ENCODE results near the gene ACTG1.

DNA sequence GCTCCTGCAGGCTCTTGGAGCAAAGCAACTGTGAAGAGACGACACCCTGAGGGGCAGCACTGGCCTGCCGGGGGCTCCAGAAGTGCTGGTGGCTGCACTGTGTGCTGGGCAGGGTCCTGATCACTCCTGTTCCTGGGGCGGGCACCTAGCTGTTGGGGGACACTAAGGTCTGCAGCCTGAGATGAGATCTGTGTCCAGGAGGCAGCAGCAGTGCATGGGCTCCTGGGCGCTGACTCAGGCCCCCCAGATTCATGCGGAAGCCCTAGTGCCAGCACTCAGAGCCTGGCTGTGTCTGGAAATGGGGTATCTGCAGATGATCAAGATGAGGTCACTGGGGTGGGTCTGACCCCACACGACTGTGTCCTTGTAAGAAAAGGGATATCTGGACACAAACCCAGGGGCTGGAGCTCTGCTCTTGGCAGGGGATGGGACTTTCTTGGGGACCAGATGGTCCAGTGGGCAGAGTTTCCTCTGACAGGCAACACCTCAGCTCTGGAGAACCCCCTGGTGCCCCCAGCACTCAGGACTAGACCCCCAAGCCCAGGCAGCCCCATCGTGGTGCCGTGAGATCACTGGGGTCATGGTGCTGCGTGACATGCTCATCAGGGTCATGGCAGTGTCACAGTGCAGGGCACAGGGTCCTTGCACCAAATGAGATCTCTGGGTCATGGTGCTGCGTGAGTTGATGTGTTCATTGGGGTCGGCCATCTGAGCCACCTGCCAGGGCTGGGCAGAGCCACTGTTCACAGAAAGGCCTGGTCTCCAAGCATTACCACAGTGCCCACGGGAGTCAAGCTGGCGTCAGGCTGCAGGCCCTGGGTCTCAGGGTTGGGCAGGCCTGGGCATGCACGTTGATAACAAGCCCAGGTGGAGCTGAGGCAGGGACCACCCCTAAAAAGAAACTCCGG, 30.1 kb upstream of the ACTG1 start:
- TF ChIP-seq, protein P1, sequence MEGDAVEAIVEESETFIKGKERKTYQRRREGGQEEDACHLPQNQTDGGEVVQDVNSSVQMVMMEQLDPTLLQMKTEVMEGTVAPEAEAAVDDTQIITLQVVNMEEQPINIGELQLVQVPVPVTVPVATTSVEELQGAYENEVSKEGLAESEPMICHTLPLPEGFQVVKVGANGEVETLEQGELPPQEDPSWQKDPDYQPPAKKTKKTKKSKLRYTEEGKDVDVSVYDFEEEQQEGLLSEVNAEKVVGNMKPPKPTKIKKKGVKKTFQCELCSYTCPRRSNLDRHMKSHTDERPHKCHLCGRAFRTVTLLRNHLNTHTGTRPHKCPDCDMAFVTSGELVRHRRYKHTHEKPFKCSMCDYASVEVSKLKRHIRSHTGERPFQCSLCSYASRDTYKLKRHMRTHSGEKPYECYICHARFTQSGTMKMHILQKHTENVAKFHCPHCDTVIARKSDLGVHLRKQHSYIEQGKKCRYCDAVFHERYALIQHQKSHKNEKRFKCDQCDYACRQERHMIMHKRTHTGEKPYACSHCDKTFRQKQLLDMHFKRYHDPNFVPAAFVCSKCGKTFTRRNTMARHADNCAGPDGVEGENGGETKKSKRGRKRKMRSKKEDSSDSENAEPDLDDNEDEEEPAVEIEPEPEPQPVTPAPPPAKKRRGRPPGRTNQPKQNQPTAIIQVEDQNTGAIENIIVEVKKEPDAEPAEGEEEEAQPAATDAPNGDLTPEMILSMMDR (conservative IDR thresholded peaks at IDR 0.05): no peak
- TF ChIP-seq ZFX (IDR thresholded peaks at IDR 0.05): no peak
